OCI-LY3 (cell line): ENCODE measurements around the gene SERPINB1.

ENCODE experiments used
- H2AFZ ChIP-seq: fragments of 200-600, 300-600 bp; shearing (Covaris generic); 2 replicates; pipeline ENCODE4 v1.6.0; 2014; ENCODE audit warnings: antibody characterized with exemption, low read depth, low read length
- H3K27ac ChIP-seq: fragments of 200-600, 300-600 bp; sonication (generic); 2 replicates; pipeline ENCODE4 v1.5.1; 2014; ENCODE audit warnings: mild to moderate bottlenecking, low read length, moderate library complexity, mixed read lengths
- H3K27me3 ChIP-seq: fragments of 200-600, 300-600 bp; sonication (generic); 2 replicates; pipeline ENCODE4 v1.6.1; 2014; ENCODE audit warnings: low read depth, low read length, mixed read lengths
- H3K36me3 ChIP-seq: fragments of 200-600, 300-600 bp; sonication (generic); replicated peaks from 2 replicates; pipeline ENCODE3; 2014; ENCODE audit warnings: low read depth, low read length, mixed read lengths
- H3K4me1 ChIP-seq: fragments of 300-600, 200-600 bp; sonication (generic); 2 replicates; pipeline ENCODE4 v1.6.1; 2014; ENCODE audit warnings: low read length, mixed read lengths
- H3K4me2 ChIP-seq: fragments of 200-600, 300-600 bp; sonication (generic); 2 replicates; pipeline ENCODE4 v1.6.1; 2014; ENCODE audit warnings: low read length, mixed read lengths
- H3K4me3 ChIP-seq: fragments of 300-600, 200-600 bp; sonication (generic); 2 replicates; pipeline ENCODE4 v1.5.1; 2014; ENCODE audit warnings: antibody characterized with exemption, mild to moderate bottlenecking, low read length, moderate library complexity
- H3K79me2 ChIP-seq: fragments of 300-600, 200-600 bp; shearing (Covaris generic); 2 replicates; pipeline ENCODE4 v1.6.1; 2014; ENCODE audit warnings: mild to moderate bottlenecking, low read length, mixed read lengths
- H3K9ac ChIP-seq: fragments of 300-600, 200-600 bp; shearing (Covaris generic); 2 replicates; pipeline ENCODE4 v1.6.0; 2014; ENCODE audit warnings: mild to moderate bottlenecking, low read length, moderate library complexity
- H3K9me3 ChIP-seq: fragments of 200-600, 300-600 bp; shearing (Covaris generic); 2 replicates; pipeline ENCODE4 v1.6.1; 2014; ENCODE audit warnings: low read length, mixed read lengths; ENCODE audit not compliant: insufficient read depth
- H4K20me1 ChIP-seq: fragments of 200-600, 300-600 bp; sonication (generic); 2 replicates; pipeline ENCODE4 v1.6.1; 2016; ENCODE audit warnings: low read length, mixed read lengths; ENCODE audit not compliant: insufficient read depth
- EZH2phosphoT487 ChIP-seq: fragments of 200-600 bp; shearing (Covaris generic); IDR thresholded peaks from 2 replicates; pipeline ENCODE4 v1.6.1; 2018; ENCODE audit warnings: antibody characterized with exemption, mixed run types, low read depth
- TF ChIP-seq, protein P1 (sequence below): fragments of 200-600, 300-600 bp; sonication (generic); IDR thresholded peaks from 2 replicates; pipeline ENCODE4 v1.5.1; 2014; ENCODE audit warnings: antibody characterized with exemption, low read length, low read depth

Gene SERPINB1

DNA sequence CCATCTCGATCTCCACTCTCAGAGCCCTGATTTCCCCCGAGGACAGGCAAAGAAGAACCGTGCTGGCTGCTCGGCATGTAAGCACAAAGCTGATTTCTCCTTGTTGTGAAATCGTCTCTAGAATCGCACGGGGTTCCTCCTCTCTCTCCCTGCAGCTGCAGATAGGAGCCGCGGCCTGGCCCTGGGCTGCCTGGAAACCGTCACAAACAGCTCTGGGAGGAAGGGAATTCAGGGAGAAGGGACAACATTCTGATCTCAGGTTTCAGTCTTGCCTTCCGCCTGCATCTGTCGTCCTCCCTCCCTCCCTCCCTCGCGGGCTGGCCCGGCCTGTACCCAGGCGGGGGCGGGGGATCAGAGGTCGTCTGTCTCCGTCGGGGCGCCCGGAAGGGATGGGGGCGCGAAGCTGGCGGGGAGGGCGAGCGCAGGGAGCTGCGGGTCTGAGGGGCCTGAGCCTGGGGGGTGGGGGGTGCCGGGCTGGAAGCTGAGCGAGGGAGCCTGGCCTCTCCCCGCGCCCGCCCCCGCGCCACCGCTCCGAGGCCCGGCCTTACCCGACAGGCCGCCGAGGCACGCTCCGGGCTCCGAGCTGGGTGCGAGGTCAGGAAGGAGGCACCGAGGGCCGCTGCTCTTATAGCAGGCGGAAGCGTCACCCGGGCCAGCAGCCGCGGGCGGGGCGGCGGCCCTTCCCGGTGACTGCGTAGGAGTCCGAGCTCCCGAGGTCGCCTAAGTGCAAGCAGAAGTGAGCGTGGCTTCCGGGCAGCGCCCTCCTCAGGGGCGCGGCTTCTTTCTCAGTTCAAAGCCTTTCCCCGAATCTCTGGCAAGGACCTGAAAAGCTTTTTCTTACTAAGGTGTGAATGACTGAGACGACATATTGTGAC lies at the start of gene SERPINB1:
SERPINB1 (minus strand) TSS at position 600 of the 875 bp plus-strand sequence. CDS start 1,277 bp downstream, outside the sequence.
- Histone ChIP-seq H3K27me3 (no peaks in the 10 kb centered on the region), H3K79me2 (no peaks in the 10 kb centered on the region), H2AFZ (no peak within 1 kb of the TSS), H3K4me1 (peaks cover 4% of the 10 kb centered on the region), H3K4me3 (no peak within 1 kb of the TSS), H3K36me3 (no peaks in the 10 kb centered on the region), H3K4me2 (no peak within 1 kb of the TSS), H3K27ac (no peak within 1 kb of the TSS), H4K20me1 (no peaks in the 10 kb centered on the region), H3K9me3 (no peaks in the 10 kb centered on the region), H3K9ac (no peak within 1 kb of the TSS)
- no peak for TF ChIP-seq EZH2phosphoT487
- TF ChIP-seq, protein P1, sequence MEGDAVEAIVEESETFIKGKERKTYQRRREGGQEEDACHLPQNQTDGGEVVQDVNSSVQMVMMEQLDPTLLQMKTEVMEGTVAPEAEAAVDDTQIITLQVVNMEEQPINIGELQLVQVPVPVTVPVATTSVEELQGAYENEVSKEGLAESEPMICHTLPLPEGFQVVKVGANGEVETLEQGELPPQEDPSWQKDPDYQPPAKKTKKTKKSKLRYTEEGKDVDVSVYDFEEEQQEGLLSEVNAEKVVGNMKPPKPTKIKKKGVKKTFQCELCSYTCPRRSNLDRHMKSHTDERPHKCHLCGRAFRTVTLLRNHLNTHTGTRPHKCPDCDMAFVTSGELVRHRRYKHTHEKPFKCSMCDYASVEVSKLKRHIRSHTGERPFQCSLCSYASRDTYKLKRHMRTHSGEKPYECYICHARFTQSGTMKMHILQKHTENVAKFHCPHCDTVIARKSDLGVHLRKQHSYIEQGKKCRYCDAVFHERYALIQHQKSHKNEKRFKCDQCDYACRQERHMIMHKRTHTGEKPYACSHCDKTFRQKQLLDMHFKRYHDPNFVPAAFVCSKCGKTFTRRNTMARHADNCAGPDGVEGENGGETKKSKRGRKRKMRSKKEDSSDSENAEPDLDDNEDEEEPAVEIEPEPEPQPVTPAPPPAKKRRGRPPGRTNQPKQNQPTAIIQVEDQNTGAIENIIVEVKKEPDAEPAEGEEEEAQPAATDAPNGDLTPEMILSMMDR: no peak

DNA sequence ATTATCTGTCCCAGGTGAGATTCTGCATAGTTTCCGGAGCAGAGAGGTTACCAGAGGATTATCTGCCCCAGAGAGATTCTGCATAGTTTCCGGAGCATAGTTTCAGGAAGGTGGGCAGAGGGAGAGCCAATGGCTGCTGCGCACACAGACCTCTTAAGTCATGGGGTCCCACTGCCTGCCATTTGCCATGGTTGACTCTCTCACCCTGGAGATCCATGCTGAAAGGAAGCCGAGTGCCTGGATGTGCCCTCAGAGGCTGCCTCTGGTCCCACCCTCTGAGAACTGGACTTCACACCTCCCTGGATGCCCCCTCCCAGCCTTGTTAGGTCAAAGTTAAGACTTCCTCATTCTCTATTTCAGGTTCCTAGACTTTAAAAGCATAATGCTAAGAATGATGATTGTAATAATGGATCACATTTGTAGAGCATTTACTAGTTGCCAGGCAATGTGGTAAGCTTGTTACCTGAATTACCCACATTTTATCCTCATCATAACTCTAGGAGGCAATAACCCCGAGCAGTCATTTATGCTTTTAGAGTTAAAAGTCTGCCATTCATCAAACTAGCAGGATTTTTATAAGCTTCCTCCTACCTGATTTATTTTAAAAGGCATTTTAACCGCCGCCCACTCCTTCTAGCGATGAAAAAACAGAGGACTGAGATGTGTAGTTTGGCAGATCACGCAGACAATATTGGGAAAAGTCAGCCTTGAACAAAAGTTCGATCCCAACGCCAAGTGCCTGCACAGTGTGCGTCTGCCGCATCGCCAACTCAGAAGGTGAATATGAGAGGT lies 49.5 kb upstream of the SERPINB1 start:
- H3K27me3 ChIP-seq: no peaks in the 10 kb centered on the region
- peaks cover 4% of the 10 kb centered on the region; the same call in 1 of the 2 replicates for H3K79me2 ChIP-seq
- TF ChIP-seq, protein P1: no peak
- TF ChIP-seq EZH2phosphoT487: no peak
- H3K27ac ChIP-seq: peak overlapping the region; percentile 65
- no peaks in the 10 kb centered on the region for H3K9me3 ChIP-seq
- H3K4me1 ChIP-seq: peaks cover 21% of the 10 kb centered on the region
- no peaks in the 10 kb centered on the region for H4K20me1 ChIP-seq
- H3K36me3 ChIP-seq: peaks cover 62% of the 10 kb centered on the region
- H3K4me2 ChIP-seq: peak overlapping the region; percentile 85
- no peak overlapping the region for H2AFZ ChIP-seq
- H3K4me3 ChIP-seq: peak overlapping the region; percentile 71
- peak overlapping the region; percentile 62 for H3K9ac ChIP-seq

DNA sequence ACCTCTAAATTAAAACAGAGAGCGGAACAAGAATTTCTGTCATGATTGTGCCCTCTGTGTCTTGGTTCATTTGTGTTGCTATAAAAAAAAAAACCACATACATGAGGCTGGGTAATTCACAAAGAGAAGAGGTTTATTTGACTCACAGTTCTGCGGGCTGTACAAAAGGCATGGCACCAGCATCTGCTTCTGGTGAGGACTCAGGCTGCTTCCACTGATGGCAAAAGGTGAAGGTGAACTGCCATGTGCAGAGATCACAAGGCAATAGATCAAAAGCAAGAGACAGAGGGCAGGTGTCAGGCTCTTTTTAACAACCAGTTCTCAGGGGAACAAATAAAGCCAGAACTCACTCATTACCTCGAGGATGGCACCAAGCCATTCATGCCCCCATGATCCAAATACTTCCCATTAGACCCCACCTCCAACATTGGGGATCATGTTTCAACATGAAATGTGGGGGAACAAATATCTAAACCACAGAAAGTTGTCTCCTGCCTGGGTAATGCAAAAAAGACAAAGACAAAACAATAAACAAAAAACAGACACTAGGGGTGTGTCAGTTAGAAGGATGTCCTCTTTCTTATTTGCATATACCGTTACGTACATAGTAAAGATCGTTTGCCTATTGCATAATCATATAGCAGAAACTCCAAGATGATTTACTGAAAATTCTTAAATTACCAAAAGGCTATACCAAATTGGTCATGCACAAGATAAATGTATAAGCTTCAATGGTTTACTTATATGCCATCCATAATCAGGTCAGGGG lies 44.5 kb upstream of the SERPINB1 start:
- Histone ChIP-seq H3K27ac (no peak overlapping the region), H3K9ac (no peak overlapping the region), H2AFZ (no peak overlapping the region), H3K4me3 (no peak overlapping the region), H3K4me1 (peaks cover 10% of the 10 kb centered on the region), H3K9me3 (no peaks in the 10 kb centered on the region), H3K27me3 (no peaks in the 10 kb centered on the region), H3K36me3 (peaks cover 35% of the 10 kb centered on the region), H3K79me2 (no peaks in the 10 kb centered on the region), H3K4me2 (no peak overlapping the region), H4K20me1 (no peaks in the 10 kb centered on the region)
- TF ChIP-seq EZH2phosphoT487: no peak
- TF ChIP-seq, protein P1: no peak
